HuH-7 (cell line): ENCODE results near the gene SENP6.
"Not testable (repeated sequence)": the region's sequence is repeated elsewhere in the genome, so short reads cannot be mapped to it uniquely, and the experiment has no call there.

Experiments used
- DNase-seq: peaks from one replicate; pipeline ENCODE4 v3.0.0; 2011; ENCODE audit warnings: low spot score

The SENP6 gene

DNA sequence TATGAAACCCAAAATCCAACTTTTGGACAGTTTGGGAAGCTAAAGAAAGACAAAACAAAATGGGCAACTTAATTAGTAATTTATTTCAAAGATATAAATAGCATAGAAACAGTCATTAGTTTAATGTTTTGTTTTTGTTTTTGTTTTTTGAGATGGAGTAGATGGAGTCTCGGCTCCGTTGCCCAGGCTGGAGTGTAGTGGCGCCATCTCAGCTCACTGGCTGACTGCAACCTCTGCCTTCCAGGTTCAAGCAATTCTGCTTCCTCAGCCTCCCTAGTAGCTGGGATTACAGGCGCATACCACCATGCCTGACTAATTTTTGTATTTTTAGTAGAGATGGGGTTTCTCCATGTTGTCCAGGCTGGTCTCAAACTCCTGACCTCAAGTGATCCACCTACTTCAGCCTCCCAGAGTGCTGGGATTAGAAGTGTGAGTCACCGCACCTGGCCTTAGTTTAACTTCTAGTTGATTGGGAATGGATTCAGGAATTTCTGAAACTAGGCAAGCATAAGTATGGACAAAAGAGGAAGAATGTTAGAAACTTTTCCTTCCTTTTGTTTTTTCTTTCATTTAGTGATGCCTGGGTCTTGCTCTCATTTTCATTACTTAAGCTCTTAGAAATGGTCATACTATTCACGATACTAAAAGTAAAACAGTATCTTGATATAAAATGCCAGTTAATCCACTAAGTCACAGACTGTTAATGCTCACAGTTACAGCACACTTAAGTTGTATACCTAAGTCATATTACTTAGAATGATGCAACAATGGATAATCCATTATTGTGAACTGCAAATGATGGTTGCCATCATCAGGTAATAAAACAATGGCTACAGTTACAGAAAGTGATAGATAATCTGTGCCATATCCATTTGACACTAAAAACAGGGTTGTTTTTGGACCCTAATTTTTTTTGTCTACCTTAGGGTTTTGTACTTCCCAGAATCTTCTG lies 8.2 kb downstream of the SENP6 start:
- no peak for DNase-seq

DNA sequence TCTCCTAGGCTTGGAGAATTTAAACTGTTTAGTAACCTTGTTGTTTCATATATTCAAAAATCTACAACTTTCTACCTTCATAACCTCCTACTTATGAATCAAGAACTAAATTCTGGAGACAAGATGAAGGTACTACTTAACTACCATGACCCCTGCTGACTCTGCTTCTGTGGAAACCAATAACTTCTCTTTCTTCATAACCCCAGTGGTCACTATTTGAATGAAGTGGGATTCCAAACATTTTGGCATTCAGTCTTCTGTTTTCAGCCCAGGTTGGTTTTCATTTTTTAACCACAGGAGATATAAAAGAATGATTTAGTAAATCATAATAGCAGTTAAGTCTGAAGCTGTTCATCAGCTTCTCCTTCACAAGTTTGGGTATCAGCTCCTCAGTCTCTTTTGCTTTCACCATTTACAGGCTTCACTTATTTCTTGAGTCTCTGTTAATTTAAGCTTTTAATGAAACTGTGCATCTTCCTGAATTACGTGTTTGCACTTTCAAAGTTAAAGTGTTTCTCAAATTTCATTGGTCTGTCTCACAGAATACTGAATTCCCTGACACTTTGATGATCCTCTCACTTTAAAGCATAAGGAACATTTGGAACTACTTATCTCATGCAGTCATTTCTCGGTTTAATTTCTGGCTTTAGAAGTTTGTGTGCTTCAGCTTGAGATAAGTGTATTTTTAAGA lies 9.5 kb downstream of the SENP6 start:
- no peak for DNase-seq

DNA sequence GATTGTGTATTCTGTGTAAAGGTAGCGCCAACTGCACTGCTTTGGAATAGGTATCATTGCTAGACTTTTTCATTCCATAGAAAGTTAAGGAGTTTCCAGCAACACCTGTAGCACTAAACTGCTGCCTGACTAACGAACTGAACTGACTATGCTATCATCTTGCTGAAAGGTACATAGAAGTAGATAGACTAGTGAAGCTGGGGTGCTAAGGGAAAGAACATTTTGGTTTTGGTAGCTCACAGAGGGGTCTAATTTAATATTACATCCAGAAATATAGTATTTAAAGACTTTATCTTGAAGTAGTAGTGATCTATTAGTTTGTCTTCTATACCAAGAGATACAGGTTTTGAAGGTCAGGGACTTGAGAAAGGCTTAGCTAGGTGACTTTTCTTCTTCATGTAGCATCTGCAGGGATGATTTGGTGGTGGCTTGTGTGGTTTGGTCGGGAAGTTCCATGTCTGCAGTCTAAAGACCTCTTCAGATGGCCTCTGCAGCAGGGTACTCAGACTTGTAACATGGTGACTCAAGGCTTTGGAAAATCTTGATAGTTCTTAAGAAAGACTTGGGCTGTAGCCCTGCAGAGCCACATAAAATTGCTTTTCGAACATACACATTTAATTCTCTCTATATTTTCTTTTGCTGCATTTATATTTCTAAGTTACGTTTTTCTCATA lies 10.2 kb downstream of the SENP6 start:
- no peak for DNase-seq

DNA sequence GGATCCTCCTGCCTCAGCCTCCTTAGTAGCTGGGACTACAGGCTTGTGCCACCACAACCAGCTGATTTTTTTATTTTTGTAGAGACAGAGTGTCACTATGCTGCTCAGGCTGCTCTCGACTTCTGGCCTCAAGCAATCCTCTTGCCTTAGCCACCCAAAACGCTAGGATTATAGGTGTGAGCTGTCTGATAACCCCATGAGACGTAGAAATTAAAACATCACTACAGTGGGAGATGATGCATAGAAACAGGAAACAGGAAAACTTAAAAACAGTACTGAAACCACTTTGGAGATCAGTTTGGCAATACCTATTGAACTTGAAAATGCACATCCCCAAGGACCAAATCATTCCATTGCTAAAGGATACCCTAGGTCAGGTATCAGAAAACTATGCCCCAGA lies 10.8 kb downstream of the SENP6 start:
- DNase-seq, result no peak

DNA sequence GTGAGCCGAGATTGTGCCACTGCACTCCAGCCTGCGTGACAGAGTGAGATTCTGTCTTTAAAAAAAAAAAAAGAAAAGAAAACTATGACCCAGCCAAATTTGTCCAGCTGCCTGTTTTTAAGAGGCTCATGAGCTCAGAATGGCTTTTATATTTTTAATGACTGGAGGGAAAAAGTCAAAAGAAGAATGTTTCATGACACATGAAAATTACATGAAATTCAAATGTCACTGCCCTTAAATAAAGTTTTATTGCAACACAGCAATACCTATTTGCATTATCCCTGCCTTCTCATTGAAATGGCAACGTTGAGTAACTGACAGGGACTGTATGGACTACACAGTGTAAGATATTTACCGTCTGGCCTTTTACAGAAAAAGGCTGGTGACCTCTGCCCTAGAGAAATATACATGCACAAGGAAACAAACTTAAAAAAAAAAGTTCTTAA lies 11.4 kb downstream of the SENP6 start:
- DNase-seq, result peak; percentile 8

DNA sequence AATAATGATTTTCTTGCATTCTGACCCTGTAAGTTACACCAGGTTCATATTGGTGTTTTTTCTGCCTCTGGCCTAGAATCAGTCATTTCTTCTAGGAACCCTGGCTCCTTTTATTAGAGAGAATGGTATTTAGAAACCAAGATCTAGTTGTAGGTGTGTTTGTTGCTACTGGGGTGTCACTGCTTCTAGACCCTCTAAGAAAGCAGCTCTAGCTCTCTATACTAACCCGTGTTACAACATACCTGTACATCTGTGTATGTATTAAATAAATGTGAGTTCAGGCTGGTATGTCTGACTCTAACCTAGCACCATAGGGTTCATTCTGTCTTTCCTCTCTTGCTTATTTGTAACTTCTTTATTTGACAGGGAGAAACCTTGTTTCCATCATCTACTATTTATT lies 16.8 kb downstream of the SENP6 start:
- no peak for DNase-seq

DNA sequence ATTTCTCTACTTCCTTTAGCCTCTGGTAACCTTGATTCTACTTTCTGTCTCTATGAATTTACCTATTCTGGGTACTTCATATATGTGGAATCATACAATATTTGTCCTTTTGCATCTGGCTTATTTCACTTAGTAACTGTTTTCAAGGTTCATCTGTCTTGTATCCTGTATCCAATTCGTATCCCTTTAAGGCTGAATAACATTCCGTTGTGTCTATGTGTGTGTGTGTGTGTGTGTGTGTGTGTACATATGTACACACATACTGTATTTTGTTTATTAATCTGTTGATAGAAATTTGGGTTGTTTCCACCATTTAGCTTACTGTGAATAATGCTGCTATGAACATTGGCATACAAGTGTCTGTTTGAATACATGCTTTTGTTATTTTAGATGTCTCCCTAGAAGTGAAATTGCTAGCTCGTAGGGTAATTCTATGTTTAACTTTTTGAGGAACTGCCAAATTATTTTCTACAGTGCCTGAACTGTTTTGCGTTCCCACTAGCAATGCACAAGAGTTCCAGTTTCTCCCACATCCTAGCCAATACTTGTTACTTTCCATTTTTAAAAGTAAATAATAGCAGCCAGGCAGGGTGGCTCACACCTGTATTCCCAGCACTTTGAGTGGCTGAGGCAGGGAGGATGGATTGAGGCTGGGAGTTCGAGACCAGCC lies 17.7 kb downstream of the SENP6 start:
- no peak for DNase-seq

DNA sequence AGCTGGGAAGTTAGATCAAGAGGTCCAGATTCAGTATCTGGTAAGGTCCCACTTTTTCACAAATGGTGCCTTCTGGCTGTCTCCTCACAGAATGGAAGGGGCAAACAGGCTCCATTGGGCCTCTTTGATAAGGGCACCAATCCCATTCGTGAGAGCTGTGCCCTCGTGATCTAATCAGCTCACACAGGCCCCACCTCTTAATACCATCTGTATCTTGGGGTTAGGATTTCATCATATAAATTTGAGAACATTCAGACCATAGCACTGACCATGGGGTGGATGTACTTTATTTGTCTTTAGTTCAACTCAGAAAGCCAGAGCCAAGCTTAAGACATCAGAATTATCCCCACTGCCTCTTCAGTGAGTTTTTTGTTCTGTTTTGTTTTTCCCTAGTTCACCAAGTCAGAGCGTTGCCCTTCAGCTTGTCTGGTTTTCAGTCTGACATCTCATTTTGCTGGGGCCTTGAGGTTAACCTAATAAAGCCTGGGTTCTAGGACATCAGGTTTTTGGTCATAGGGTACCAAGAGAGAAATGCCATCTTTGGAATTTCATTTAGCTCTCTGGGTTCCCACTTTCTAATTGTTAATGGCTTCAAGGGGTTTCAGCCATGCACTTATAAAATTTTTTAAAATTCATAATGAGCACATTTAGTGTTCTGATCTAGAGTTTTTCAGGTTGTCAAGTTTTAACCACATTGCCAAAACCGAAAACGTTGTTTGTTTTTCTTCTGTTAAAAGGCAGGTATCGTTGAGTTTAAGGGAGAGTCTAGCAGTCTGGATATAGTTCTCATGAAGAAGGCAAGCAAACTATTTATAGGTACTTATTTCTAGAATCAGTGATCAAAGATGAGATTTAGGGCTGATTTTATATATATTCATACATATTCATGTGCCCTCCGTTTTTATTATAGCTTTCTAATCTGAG lies 19.0 kb downstream of the SENP6 start:
- no peak for DNase-seq

DNA sequence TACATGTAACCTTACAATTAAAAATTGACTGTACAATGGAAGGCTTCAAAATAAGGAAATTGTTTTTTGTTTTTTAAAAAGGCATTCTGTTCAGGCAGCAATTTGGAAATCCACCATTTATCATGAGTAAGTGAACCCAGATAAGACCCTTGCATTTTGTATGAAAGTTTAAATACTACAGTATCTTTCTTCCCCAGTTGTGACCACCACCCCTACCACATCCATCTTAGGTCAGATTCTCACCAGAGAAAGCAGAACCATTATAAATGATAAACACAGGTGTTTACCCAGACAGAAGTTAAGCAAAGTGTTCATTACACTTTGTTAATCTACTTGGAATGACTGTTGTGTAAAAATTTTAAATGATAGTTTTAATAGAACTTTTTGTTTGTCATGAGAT lies 20.2 kb downstream of the SENP6 start:
- DNase-seq, result no peak

DNA sequence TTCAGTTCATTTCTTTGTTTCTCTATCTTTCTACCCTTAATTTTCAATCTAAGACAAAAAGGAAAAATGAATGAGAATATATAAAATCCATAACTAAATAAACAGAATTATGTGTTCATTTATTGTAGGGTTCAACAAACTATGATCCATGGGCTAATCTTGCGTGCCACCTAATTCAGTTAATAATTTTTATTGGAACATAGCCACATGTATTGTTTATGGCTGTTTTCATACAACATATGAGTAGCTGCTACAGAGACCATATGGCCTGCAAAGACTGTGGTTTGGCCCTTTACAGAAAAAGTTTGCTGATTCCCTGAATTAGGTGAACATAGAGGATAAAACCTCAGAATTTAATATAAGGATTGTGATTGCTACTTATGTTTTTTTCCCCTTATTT lies 21.8 kb downstream of the SENP6 start:
- no peak for DNase-seq

DNA sequence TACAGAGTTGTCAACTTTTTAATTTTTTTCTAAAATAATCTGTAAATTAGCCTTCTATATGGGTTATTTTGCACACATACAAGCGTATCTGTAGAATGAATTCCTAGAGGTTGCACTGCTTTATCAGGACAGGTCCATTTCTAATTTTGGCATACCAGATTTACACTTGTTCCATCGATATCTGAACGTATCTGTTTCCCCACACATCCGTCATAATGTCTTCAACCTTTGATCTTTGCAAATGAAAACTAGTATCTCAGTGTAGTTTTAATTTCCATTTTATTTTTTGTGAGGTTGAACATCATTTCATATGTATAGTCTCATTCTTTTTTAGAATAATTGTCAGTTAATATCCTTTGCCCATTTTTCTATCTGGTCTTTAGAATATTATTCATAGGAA lies 22.7 kb downstream of the SENP6 start:
- no peak for DNase-seq

DNA sequence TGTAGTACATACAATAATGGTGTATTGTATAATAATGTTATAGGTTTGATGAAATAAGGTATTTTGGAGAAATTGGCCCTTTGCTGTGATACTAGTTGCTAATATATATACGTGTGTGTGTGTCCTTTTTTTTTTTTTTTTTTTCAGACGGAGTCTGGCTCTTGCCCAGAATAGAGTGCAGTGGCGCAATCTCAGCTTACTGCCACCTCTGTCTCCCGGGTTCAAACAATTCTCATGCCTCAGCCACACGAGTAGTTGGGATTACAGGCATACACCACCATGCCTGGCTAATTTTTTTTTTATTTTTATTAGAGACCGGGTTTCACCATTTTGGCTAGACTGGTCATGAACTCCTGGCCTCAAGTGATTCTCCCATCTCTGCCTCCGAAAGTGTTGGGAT lies 23.3 kb downstream of the SENP6 start:
- DNase-seq, result no peak

DNA sequence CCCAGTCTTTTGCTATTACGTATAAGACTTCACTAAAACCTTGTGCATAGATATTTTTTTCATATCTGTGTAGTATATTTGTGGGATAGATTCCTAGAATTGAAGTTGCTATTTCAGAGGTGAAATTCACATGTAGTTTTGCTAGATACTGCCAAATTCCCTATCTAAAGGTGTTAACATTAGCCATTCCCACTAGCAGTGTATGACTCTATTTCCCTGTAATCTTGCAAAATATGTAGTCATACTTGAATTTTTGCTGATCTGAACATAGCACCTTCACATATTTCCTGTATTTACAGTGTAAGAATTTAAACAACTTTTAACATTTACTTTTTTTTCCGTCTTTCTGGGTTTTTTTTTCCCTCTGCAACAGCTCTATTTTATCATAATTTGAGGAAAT lies 24.9 kb downstream of the SENP6 start:
- DNase-seq, result no peak

DNA sequence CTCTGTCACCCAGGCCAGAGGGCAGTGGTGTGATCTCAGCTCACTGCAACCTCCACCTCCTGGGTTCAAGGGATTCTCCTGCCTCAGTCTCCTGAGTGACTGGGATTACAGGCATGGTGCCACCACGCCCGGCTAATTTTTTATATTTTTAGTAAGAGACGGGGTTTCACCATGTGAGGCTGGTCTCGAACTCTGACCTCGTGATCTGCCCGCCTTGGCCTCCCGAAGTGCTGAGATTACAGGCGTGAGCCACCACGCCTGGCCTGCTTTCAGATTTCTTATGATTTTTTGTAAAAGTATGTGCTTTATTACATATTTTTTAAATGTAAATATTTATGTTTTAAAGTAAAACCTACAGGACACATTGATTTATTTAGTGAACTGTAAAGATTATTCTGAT lies 26.0 kb downstream of the SENP6 start:
- DNase-seq, result not testable (repeated sequence)

DNA sequence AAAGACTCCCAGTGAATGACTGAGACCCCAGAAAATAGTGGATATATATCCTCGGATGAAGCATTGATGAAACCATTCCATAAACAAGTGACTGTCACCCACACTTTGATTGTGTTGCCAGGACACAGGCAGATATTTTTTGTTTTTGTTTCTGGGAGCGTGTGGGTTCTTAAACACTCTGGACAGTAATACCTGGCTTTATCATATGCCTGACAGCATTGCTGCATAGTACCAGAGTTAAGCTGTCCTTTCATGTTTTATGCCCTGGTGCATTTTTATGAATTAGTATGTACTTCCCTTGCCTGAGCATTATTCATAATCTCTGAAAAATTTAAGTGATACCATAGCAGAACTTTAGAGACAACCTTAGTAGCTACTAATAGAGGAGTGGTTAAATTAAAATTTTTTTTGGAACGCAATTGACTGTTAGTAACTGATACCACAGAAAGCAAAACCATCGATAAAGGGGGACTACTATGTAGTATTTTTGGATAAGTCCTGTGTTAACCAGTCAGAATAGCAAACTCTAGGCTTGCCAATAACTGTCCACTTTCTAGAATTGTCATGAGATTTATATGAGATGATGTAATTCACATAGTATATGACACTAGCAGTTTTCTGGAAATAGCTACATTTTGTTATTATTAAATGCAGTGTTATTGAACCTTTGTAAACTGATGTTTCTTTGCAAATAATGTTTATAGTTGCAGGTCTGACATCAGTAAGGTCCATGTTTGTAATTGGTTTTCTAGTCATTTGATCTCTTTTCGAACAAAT lies 30.4 kb downstream of the SENP6 start:
- DNase-seq, result no peak

DNA sequence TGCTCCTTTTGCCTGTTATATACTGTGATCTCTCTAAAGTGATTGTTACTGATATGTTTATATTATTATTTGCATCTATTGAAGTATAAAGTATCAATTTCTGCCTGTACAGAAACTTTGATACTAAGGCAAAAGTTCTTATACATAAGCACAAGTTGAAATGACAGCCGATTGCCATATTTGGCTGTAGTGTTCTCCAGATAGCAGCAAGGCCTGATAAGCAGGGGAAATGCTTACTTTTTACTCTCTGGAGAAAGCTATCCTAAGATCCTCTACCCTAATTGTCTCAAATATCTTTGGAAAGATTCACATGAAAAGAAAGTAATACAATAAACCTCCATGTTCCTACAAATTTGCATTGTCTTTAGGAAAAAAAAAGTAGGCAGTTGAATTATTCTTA lies 31.4 kb downstream of the SENP6 start:
- DNase-seq, result no peak

DNA sequence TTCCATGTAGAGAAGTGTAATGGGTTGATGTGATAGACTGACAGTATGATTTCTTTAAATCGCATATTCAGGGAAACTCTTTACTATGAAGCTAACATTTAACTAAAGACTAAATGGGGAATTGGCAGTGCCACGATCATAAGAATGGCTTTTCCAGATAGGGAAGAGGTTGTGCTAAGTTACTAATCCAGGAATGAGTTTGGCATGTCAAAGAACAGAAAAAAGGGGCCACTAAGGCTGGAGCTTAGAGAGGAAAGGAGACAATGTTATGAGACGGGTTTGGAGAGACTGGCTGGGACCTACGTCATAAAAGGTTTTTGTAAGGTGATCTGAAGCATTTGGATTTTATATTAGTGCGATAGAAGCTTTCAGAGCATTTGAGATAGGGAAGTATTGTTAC lies 40.6 kb downstream of the SENP6 start:
- no peak for DNase-seq

DNA sequence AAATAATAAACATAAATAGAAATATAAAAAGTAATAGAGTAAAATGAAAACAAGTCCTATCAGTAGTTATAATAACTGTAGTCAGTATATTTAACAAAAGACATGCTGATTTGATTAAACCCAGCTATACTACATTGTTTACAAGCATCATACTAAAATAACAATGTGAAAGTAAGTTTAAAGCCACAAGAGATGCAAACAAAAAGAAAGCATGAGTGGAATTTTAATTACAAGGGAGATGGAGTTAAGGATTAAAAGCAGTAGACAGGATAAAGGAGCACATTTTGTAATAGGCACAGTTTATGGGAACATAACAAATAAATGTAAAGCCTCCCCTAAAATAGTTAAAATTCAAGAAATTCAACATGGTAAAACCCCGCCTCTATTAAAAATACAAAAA lies 41.5 kb downstream of the SENP6 start:
- DNase-seq, result no peak

DNA sequence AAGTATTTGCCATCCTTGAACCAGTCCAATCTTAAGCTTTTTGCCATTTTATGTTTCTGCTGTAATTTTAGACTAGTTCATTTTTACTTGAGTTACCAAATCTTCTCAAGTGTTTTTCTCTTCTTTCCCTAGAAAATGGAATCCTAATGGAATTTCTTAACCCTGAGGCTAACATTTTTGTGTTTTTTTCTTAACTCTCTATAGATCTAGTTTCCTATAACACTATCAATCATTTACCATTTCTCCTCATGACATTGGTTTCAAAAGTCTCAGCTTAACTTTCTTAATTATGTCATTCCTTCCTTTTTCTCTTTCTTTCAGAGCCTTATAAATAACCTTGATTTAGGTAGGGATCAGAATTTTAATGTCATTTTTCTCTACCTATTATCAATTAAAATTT lies 54.8 kb downstream of the SENP6 start:
- no peak for DNase-seq

DNA sequence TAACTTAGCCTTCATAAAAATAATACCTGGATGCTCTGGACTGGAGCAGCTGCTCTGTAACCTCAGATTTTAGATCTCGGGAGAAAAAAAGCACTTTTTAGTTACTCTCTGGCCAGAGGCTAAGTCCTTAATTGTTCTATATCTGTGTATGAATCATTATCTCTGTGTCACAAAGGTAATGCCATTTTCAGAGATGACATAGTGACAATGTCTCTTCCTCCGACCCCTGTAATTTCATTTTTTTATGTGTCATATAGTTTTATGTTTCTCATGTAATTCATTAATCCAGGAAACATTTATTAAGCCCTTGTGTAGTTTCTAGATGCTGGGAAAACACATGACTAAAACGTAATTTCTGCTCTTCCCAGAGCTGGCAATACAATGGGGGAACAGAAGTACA lies 55.6 kb downstream of the SENP6 start:
- no peak for DNase-seq
